NCI-H446 (cell line): ENCODE data around the gene SLC30A4.
"Not testable (repeated sequence)": the region's sequence is repeated elsewhere in the genome, so short reads cannot be mapped to it uniquely, and the experiment has no call there.

Source experiments
- DNase-seq, 2 experiments: peaks; one replicate each; lab custom pipeline; 2025; lab: John Stamatoyannopoulos, UW

The SLC30A4 gene

GRCh38 chr15:45507143-45507542 is 15.4 kb downstream of the SLC30A4 start:
- DNase-seq = not testable (repeated sequence)

- DNase-seq = no peak
Observed at GRCh38 chr15:45499426-45499825, 23.1 kb downstream of the SLC30A4 start.

DNA sequence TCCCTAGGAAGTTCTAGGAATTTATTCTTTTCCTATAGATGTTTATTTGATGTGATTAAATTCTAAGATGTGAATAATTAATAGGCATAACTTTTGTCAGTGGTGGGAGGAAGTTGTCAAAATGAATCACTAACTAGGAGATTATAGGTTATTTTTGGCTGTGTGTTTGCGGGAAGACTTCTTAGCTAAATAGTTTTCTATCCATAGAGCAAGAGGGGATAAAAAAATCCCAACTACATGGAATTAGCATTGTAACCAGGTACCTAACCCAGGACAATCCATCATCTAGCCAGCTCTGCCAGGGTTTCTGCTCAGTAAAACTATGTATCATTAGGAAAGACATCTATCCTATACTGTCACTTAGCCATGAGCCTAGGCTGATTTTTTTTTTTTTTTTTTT is 23.9 kb downstream of the SLC30A4 start:
- no peak for DNase-seq

GRCh38 chr15:45497261-45497660 is 25.3 kb downstream of the SLC30A4 start:
- DNase-seq = no peak

DNA sequence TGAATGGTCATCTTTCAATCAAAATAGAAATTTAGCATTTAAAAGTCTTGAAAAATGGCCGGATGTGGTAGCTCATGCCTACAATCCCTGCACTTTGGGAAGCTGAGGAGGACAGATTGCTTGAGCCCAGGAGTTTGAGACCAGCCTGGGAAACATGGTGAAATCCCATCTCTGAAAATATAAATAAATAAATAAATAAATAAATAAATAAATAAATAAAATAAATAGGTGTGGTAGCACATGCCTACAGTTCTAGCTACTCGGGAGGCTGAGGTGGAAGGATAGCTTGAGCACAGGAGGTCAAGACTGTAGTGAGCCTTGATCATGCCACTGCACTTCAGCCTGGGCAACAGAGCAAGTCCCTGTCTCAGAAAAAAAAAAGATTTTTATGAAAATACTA is 25.9 kb downstream of the SLC30A4 start:
- no peak for DNase-seq

GRCh38 chr15:45495588-45495987 is 27.0 kb downstream of the SLC30A4 start:
- DNase-seq = no peak

- DNase-seq = no peak
Observed at GRCh38 chr15:45489690-45490238, 32.8 kb downstream of the SLC30A4 start.

DNA sequence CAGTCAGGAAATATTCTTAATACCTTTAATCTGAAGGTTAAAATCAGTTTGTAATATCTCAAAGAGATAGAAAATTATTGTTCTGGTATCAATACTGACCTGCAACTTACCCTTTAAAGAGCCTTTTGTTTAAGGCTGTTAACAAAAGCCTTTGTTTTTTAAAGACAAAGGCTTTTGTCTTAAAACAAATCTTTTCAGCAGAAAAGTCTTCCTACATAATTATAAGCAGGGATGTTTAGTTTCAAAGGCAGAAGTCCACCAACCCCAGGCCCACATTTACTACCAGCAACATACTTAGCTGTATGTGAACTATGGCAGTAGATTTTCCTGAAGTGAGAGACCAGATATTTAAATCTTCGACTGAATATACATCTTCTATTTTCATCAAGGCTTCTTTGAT is 36.2 kb downstream of the SLC30A4 start:
- no peak for DNase-seq

DNA sequence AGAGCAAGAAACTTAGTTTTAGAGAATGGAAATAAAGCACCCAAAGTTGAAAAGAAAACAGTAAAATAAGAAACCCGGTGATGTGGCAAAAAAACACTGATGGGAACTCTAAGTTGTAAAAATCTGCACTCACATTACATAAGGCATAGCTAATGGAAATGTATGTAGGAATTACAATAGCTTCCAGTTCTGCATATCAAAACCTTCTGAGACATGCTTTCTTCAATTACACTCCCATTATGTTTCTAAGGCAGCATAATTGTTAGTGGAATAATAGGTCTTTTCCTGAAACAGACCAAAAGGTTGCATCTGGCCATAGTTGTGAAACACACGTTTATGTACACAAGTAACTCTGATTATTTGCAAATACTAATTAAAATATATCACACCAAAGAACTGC is 41.4 kb downstream of the SLC30A4 start:
- DNase-seq = no peak

DNA sequence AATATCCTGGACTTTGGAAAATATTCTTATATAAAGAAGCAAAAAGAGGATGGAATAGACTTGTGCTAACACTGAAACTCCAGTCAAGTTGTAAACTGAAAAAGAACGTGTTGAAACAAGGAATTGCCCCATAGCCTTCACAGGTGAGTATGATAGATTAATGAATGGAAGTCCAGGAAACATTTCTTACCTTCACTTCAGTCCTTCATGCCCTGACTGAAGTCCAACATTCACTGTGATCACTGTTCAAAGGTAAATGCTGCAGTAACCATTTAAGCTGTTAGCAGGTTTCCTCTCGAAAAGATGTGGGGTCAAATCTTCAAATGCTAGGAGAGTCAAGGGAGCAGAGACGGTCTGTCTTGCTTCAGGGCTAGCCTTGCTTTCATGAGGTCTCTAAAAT is 46.1 kb downstream of the SLC30A4 start:
- DNase-seq = no peak

DNA sequence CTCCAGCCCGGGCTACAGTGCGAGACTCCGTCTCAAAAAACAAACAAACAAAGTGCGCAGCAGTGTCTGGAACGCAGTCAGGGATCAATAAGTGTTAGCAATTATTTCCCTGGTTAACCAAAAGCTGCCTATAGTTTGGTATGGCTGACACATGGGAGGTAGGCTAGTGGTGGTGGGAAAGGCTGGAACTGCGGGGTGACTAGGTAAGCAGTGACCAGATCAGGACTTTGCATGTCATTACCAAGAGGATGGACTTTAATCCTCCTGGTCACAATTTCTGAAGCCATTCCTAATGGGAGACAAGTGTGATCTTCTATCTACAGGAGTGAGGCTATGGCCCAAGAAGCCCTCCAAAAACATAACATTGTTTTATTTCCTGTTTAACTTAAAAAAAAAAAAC is 47.8 kb downstream of the SLC30A4 start:
- no peak for DNase-seq

- no peak for DNase-seq
Observed at GRCh38 chr15:45473068-45473467, 49.5 kb downstream of the SLC30A4 start.

DNA sequence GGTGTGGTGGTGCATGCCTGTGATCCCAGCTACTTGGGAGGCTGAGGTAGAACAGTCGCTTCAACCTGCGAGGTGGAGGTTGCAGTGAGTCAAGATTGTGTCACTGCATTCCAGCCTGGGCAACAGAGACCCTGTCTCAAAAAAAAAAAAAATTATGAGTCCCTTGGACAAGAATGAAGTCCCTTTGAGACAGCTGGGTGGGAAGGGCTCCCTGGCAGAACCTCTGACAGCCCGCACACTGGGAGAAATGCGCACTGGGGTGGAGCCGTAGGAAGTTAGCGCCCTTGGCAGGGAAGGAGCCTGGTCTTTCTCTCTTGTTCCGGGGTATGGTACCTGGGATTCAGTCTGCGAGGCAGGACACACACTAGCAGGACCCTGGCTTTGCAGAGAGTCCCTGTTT is 51.4 kb downstream of the SLC30A4 start:
- DNase-seq = no peak

- DNase-seq = no peak
Observed at GRCh38 chr15:45469441-45469840, 53.1 kb downstream of the SLC30A4 start.

DNA sequence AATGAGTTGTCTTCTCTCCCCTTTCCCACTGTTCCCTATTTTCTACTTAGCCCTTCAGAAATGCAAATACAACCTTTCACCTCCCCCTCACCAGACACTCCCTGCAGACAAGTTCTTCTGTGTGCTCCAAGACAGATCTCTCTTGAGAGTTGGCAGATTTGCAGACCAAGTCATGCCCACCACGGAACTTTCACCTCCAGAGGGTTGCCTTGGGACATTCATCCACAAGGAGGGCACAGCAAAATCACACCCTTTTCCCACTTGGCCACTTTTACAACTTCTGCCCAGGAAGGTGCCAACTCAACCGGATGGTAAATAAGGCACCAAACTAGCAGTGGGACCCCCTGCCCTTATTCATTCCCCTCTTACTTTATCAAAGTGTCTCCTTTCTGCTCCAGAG is 53.5 kb downstream of the SLC30A4 start:
- DNase-seq = no peak

DNA sequence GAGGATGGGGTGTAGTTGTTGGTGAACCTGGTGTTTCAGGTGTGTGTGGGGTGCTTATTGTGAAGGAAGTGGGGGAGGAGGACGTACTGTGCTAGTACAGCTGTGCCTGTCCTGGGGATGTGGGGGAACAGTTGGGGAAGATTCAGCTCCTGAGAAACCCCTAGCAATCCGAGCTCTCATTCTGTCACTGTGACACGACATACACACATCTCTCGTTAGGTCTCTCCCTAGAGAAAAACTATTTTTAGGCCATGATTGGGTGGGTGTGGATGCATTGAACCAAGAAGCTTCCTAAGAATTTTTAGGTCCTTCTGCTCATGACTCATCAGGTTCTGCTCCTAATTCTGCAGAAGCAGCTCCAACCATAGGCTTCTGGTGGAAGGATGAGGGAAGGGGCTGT is 54.3 kb downstream of the SLC30A4 start:
- DNase-seq = no peak

DNA sequence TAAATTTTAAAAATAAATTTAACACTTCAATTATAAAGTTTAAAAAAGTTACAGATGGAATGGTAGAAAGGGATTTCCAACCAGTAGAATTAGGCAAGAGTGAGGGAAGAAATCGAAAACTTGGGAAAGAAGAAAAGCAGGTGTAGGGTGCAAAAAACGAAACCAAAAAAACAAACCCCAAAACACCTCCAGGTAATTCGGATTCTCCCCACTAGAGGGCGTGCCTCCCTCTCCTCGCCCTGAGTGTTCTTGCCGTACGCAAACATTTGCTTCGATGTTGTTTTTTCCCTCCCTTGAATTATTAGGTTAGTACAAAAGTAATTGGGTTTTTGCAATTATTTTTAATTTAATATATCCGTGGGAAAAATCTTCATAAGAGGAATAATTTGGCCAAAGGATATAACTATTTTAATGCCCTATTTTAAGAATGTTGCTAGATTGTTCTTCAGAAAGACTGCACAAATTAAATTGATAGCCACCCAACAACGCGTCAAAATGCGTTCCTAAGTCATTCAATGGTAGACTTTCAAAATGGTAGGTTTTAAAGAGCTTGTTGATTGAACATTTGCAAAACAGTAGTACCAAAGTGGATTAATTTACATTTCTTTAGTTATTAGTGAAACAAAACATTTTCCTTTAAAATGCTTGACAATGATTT is 63.7 kb downstream of the SLC30A4 start:
- peak in 1 of 2 experiments; percentile 50 for DNase-seq

GRCh38 chr15:45457641-45458539 is 64.7 kb downstream of the SLC30A4 start:
- peak; percentile 79 to 87 for DNase-seq

DNA sequence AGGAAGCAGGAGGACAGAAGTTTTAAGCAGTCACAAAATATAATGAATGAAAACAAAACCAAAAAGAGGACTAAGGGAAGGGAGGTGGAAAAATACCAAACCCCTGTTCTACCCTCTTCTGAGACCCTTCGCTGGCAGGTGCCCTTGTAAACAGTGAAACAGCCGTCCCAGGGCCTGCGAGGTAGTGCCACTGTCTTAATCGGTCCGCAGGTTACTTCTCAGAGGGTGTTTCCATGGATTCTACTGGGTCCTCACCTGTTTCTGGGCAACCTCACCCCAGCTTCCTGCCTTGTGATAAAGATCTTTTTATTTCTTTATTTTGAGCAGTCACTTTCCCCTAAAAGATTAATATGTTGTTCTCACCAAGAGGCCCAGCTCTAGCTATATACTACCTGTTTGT is 65.3 kb downstream of the SLC30A4 start:
- DNase-seq = no peak

- DNase-seq = peak in 1 of 2 experiments; percentile 11
Observed at GRCh38 chr15:45456212-45457106, 66.1 kb downstream of the SLC30A4 start.

GRCh38 chr15:45454814-45455213 is 67.7 kb downstream of the SLC30A4 start:
- no peak for DNase-seq

DNA sequence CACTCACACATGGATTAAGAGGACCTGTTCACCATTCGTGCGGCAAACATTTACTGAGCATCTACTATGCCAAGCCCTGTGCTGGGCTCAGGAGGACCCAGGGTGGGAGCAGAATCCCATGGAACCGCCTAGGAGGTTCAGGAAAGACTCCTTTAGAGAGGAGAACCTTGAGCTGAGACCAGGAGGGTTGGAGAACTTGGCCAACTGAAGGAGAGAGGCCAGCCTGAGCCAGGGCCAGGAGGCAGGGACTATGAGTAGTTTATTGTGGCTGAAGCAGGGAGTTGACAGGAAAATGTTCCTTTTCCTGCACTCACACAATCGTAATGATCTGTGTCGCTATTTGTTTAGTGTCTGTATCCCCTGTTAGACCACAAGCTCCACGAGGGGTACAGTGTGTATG is 71.3 kb downstream of the SLC30A4 start:
- DNase-seq = no peak
